ENCODE measurements around the gene NSG2. TPM values are rescaled to one million over a fixed set of nuclear protein-coding genes. Genes with fewer than 3 reads are reported as not detected.

The NSG2 gene
- total and polyA plus RNA-seq, 4 donors, result 0.14 TPM; not detected in 3

DNA sequence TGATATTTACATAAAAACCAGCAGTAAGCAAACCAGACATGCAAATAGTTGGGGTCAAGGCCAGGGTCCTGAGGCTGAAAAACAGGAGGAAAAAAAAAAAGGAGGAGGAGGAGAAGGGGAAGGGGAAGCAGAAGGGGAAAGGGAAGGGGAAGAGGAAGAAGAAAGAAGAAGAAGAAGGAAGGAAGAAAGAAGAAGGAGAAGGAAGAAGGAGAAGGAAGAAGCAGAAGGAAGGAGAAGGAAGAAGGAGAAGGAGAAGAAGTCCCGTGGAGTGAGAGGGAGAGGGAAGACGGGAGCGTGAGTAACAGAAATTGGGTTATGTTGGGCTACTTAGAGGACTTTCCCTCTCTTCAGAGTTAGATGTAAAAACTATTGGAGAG is 24.6 kb upstream of the NSG2 start (continued):
- TF ChIP-seq, protein P1, sequence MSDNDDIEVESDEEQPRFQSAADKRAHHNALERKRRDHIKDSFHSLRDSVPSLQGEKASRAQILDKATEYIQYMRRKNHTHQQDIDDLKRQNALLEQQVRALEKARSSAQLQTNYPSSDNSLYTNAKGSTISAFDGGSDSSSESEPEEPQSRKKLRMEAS (IDR thresholded peaks at IDR 0.05), result no peak
- no peak for TF ChIP-seq YY1 (IDR thresholded peaks at IDR 0.05)
- no peak for TF ChIP-seq NR2F2 (IDR thresholded peaks at IDR 0.05)

GRCh38 chr5:174022384-174023095 is 23.0 kb upstream of the NSG2 start:
- no peak for TF ChIP-seq RAD21 (IDR thresholded peaks at IDR 0.05)
- TF ChIP-seq SP1 (IDR thresholded peaks at IDR 0.05), result no peak
- TF ChIP-seq ZBTB33 (IDR thresholded peaks at IDR 0.05), result no peak
- no peak for TF ChIP-seq EGR1 (IDR thresholded peaks at IDR 0.05; ENCODE audit: low read depth in 2 of 2)
- TF ChIP-seq GABPA (IDR thresholded peaks at IDR 0.05 in 1 of 2, conservative IDR thresholded peaks at IDR 0.05 in 1 of 2), result no peak
- no peak for TF ChIP-seq RXRA (IDR thresholded peaks at IDR 0.05)
- TF ChIP-seq FOXA1 (IDR thresholded peaks at IDR 0.05), result no peak
- TF ChIP-seq HNF4G (IDR thresholded peaks at IDR 0.05), result no peak
- Histone ChIP-seq H3K4me1 (ENCODE audit: control insufficient read depth in 4 of 4, insufficient read depth in 4 of 4, low read length in 3 of 4) (no peaks in the 10 kb centered on the region), H3K27me3 (ENCODE audit: control insufficient read depth in 4 of 4, insufficient read depth in 4 of 4, low read length in 3 of 4) (no peaks in the 10 kb centered on the region), H3K4me3 (ENCODE audit: low read depth in 1 of 3, low read length in 3 of 3) (no peak overlapping the region), H3K9ac (ENCODE audit: low read depth in 1 of 2, low read length in 2 of 2) (no peak overlapping the region), H3K27ac (ENCODE audit: low read depth in 1 of 2, low read length in 2 of 2) (no peak overlapping the region), H3K9me3 (ENCODE audit: control insufficient read depth in 4 of 4, low read length in 3 of 4) (no peaks in the 10 kb centered on the region), H3K36me3 (ENCODE audit: control insufficient read depth in 4 of 4, insufficient read depth in 3 of 4, low read depth in 1 of 4, low read length in 3 of 4) (no peaks in the 10 kb centered on the region)
- DNase-seq (ENCODE audit: low spot score), result no peak
- 78% methylated on average over 4 of the region's 4 CpGs for WGBS

- no peaks in the 10 kb centered on the region for H3K4me1 ChIP-seq (ENCODE audit: control insufficient read depth in 4 of 4, insufficient read depth in 4 of 4, low read length in 3 of 4)
- 89% methylated on average over 2 of the region's 2 CpGs for WGBS
- H3K9ac ChIP-seq (ENCODE audit: low read depth in 1 of 2, low read length in 2 of 2), result no peak overlapping the region
- no peaks in the 10 kb centered on the region for H3K27me3 ChIP-seq (ENCODE audit: control insufficient read depth in 4 of 4, insufficient read depth in 4 of 4, low read length in 3 of 4)
- no peaks in the 10 kb centered on the region for H3K36me3 ChIP-seq (ENCODE audit: control insufficient read depth in 4 of 4, insufficient read depth in 3 of 4, low read depth in 1 of 4, low read length in 3 of 4)
- DNase-seq (ENCODE audit: low spot score), result no peak
- TF ChIP-seq, protein P2, sequence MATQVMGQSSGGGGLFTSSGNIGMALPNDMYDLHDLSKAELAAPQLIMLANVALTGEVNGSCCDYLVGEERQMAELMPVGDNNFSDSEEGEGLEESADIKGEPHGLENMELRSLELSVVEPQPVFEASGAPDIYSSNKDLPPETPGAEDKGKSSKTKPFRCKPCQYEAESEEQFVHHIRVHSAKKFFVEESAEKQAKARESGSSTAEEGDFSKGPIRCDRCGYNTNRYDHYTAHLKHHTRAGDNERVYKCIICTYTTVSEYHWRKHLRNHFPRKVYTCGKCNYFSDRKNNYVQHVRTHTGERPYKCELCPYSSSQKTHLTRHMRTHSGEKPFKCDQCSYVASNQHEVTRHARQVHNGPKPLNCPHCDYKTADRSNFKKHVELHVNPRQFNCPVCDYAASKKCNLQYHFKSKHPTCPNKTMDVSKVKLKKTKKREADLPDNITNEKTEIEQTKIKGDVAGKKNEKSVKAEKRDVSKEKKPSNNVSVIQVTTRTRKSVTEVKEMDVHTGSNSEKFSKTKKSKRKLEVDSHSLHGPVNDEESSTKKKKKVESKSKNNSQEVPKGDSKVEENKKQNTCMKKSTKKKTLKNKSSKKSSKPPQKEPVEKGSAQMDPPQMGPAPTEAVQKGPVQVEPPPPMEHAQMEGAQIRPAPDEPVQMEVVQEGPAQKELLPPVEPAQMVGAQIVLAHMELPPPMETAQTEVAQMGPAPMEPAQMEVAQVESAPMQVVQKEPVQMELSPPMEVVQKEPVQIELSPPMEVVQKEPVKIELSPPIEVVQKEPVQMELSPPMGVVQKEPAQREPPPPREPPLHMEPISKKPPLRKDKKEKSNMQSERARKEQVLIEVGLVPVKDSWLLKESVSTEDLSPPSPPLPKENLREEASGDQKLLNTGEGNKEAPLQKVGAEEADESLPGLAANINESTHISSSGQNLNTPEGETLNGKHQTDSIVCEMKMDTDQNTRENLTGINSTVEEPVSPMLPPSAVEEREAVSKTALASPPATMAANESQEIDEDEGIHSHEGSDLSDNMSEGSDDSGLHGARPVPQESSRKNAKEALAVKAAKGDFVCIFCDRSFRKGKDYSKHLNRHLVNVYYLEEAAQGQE (IDR thresholded peaks at IDR 0.05), result no peak
- TF ChIP-seq NR2F2 (IDR thresholded peaks at IDR 0.05), result no peak
- TF ChIP-seq SP1 (IDR thresholded peaks at IDR 0.05), result no peak
- no peak for TF ChIP-seq RAD21 (IDR thresholded peaks at IDR 0.05)
- no peak for TF ChIP-seq FOXA1 (IDR thresholded peaks at IDR 0.05)
- no peak for TF ChIP-seq EGR1 (IDR thresholded peaks at IDR 0.05; ENCODE audit: low read depth in 2 of 2)
- TF ChIP-seq TAF1 (conservative IDR thresholded peaks at IDR 0.05), result no peak
- no peak for TF ChIP-seq HNF4A (conservative IDR thresholded peaks at IDR 0.05)
- TF ChIP-seq, protein P3, sequence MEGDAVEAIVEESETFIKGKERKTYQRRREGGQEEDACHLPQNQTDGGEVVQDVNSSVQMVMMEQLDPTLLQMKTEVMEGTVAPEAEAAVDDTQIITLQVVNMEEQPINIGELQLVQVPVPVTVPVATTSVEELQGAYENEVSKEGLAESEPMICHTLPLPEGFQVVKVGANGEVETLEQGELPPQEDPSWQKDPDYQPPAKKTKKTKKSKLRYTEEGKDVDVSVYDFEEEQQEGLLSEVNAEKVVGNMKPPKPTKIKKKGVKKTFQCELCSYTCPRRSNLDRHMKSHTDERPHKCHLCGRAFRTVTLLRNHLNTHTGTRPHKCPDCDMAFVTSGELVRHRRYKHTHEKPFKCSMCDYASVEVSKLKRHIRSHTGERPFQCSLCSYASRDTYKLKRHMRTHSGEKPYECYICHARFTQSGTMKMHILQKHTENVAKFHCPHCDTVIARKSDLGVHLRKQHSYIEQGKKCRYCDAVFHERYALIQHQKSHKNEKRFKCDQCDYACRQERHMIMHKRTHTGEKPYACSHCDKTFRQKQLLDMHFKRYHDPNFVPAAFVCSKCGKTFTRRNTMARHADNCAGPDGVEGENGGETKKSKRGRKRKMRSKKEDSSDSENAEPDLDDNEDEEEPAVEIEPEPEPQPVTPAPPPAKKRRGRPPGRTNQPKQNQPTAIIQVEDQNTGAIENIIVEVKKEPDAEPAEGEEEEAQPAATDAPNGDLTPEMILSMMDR (IDR thresholded peaks at IDR 0.05; ENCODE audit: low read depth, low read length, missing input control), result no peak
- TF ChIP-seq HNF4G (IDR thresholded peaks at IDR 0.05), result no peak
- no peak for TF ChIP-seq RXRA (IDR thresholded peaks at IDR 0.05)
- no peak for TF ChIP-seq YY1 (IDR thresholded peaks at IDR 0.05)
- peaks cover 0 to 3% (median 0%) of the 10 kb centered on the region in 4 donors for H3K9me3 ChIP-seq (ENCODE audit: control insufficient read depth in 4 of 4, low read length in 3 of 4)
- no peak overlapping the region for H3K4me3 ChIP-seq (ENCODE audit: low read depth in 1 of 3, low read length in 3 of 3)
- H3K27ac ChIP-seq (ENCODE audit: low read depth in 1 of 2, low read length in 2 of 2), result no peak overlapping the region
Observed at GRCh38 chr5:174030286-174030685, 15.2 kb upstream of the NSG2 start.
